NCI-H2227 (cell line): ENCODE results near the gene ILF3.

Experiments used
- DNase-seq: peaks from one replicate; lab custom pipeline; 2025; ENCODE audit not compliant: unreplicated experiment; lab: John Stamatoyannopoulos, UW

Gene ILF3

GRCh38 chr19:10694706-10695307 is 40.7 kb downstream of the ILF3 start:
- peak; percentile 7 for DNase-seq

GRCh38 chr19:10695401-10696398 is 41.6 kb downstream of the ILF3 start:
- DNase-seq: peak; percentile 97

- peak; percentile 39 for DNase-seq
Measured at GRCh38 chr19:10699650-10700335, 45.6 kb downstream of the ILF3 start.

- peak; percentile 30 for DNase-seq
Measured at GRCh38 chr19:10701955-10702525, 47.9 kb downstream of the ILF3 start.

DNA sequence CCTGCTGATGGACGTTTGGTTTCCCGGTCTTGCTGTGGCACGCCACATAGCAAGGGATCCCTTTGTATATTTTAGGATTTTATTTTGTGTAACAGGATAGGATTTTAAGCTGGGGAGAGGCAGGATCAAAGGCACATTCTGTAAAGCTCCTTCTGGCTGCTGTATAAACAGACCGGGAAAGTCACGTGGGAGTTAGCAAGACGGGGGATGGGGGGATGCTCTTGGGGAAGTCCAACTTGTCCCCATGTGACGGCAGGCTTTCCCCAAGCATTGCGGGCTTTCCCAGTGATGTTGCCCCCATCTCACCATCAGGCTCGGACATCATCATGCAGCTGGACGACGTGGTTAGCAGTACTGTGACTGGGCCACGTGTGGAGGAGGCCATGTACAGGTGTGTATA is 52.8 kb downstream of the ILF3 start:
- DNase-seq: no peak

DNA sequence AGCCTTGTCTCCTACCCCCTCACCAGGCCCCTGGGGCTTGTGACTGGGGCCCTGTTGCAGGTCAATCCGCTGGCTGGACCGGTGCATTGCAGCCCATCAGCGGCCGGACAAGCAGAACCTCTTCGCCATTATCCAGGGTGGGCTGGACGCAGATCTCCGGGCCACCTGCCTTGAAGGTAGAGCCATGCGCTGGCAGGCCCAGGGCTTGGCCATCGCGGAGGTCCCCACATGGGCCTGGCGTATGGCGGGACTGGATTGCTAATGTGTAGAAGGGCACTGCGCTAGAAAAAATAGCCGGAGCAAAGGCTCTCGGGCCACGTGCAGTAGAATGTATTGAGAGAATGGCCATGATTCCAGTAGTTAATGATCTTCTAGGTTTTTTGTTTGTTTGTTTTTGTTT is 53.3 kb downstream of the ILF3 start:
- DNase-seq: no peak

GRCh38 chr19:10708291-10708690 is 54.1 kb downstream of the ILF3 start:
- no peak for DNase-seq

- no peak for DNase-seq
Measured at GRCh38 chr19:10712045-10712444, 57.9 kb downstream of the ILF3 start.

GRCh38 chr19:10712754-10713153 is 58.6 kb downstream of the ILF3 start:
- DNase-seq: no peak

GRCh38 chr19:10713317-10713716 is 59.2 kb downstream of the ILF3 start:
- no peak for DNase-seq

GRCh38 chr19:10717054-10717355 is 62.9 kb downstream of the ILF3 start:
- no peak for DNase-seq

- peak; percentile 100 for DNase-seq
Measured at GRCh38 chr19:10717356-10718204, 63.4 kb downstream of the ILF3 start, which contains the start of gene DNM2. TSS of gene DNM2 (plus strand) at chr19:10718079. CDS start at chr19:10718243, 164 bp downstream.

DNA sequence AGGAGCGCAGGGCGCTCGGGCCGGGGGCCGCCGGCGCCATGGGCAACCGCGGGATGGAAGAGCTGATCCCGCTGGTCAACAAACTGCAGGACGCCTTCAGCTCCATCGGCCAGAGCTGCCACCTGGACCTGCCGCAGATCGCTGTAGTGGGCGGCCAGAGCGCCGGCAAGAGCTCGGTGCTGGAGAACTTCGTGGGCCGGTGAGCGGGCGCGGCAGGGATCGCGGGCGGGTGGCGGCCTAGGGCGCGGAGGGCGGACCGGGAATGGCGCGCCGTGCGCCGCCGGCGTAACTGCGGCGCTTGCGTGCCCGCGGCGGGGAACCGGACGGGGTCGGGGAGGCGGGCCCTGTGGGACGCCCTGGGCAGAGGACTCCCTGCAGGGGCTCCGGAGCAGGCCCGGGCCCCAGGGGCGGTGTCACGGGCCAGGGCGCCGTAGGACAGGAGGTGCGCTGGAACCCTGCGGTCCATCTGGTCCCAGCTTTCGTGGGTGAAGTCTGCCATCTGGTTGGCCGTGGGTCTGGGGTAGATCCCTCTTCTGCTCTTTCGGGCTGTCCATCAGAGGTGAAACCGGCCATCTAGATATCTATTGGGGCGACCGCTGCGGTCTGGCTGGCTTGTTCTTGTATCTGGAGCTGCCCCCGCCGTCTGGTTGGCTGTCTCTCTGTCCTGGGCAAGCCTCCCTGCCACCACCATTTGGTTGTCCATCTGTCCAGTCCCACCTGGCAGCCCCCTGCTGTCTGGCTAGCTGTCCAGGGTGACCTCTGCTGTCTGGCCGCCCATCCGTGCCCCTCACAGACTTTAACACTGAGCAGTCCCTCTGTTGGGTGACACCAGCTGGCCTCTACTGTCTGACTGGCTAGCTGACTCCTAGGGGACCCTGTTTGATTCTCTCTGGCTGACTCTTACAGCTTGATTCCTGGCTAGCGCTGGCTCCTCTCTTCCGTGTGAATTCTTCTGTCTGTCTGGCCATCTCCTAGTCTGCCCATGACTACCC is 64.4 kb downstream of the ILF3 start:
- peak; percentile 28 for DNase-seq

- peak; percentile 14 for DNase-seq
Measured at GRCh38 chr19:10719466-10719961, 65.4 kb downstream of the ILF3 start.

DNA sequence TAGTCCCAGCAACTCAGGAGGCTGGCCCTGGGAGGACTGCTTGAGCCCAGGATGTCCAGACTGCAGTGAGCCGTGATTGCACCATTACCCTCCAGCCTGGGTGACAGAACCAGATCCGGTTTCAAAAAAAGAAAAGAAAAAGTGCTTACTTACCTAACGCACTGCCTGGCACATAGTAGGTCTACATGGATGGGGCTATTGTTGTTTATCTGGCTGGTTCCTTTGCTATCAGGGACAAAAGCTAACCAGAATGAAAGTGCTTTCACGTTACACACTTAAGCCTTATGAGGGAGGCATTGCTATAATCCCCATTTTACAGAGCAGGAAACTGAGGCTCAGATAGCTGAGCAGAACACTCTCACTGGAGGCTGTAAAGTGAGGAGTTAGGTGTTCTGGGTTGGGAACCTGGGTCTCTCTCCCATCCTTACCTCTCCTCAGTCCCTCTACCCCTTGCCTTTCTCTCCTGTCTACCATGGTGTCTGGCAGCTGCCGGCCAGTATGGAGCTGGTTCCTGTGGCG is 66.5 kb downstream of the ILF3 start:
- no peak for DNase-seq

GRCh38 chr19:10723591-10723990 is 69.4 kb downstream of the ILF3 start:
- no peak for DNase-seq

GRCh38 chr19:10724573-10725071 is 70.5 kb downstream of the ILF3 start:
- DNase-seq: no peak

DNA sequence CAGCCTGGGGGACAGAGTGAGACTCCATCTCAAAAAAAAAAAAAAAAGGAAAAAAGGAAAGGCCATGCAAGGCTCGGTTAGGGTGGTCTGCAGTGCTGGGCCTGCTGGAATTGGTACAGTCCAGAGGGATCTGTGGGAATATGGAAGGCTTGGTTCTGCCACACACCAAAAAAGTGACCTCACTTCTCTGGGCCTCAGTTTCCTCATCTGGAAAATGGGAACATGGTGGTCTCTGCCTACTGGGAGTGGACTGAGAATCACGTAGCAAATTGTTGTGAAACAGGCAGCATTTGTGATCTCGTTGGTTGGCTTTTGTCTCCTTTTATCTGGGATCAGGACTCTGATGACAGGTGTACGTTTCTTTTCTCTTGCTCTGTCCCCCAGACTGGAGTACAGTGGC is 71.3 kb downstream of the ILF3 start:
- DNase-seq: no peak

DNA sequence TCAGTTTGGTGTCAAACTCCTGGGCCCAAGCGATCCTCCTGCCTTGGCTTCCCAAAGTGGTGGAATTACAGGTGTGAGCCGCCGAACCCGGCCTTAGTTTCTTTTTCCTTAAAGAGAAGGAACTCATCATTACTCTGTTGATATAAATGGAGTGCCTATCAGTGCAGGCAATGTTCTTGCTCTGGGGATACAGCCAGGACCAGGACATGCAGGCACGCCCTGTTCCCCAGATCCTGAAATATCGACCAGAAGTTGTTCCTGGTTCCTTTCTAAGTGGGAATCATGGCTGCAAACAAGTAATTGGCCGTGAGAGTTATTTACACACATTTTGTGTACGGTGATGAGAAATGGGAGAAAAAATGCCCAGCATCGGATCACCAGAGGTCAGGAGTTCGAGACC is 72.1 kb downstream of the ILF3 start:
- no peak for DNase-seq
